ENCODE measurements around the gene FBLN5. TPM values are rescaled to one million over a fixed set of nuclear protein-coding genes. Genes with fewer than 3 reads are reported as not detected.

FBLN5 gene, protein sequence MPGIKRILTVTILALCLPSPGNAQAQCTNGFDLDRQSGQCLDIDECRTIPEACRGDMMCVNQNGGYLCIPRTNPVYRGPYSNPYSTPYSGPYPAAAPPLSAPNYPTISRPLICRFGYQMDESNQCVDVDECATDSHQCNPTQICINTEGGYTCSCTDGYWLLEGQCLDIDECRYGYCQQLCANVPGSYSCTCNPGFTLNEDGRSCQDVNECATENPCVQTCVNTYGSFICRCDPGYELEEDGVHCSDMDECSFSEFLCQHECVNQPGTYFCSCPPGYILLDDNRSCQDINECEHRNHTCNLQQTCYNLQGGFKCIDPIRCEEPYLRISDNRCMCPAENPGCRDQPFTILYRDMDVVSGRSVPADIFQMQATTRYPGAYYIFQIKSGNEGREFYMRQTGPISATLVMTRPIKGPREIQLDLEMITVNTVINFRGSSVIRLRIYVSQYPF
- 4.1 TPM for total RNA-seq

- no peak for DNase-seq
Observed at GRCh38 chr14:91947475-91948184, at the start of gene FBLN5. Gene FBLN5, minus strand, starts transcription at chr14:91947694. Its CDS starts 465 bp downstream, at chr14:91947229.

DNA sequence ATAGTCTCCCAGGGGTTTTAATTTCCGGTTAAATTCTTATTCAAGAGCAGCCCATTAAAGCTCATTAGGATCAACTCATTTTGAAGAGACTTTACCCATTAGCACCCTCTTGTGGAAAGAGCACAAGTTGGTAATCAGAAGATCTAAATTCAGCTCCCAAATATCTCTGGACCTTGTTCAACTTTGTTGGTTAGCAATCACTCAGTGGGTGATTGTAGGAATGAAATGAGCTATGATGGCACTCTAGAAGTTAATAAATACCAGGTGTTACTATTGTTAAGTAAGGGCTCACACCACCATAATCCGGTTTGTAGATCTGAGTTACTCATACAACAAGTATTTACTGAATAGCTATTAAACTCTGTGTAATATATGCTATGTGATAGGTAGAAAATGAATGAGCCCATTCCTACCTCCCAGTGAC lies 49.5 kb upstream of the FBLN5 start:
- no peak for DNase-seq

DNA sequence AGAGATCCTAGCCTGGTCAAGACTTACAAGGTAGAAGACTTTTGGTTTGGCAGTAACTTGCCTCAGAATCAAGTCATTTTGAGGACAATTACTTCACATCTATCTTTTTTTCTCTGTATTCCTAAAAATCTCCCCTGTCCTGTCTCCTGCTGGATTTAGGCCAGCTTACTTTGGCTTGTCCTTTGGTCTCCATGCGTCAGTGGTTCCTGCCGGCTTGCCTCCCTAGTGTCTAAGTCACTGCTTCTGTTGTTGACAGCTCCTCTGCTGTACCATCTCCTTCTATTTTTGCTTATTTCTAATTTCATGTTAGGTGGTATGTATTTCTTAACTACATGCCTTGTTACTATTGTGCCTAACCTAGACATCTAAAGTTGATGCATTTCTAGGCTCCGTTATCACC lies 39.7 kb upstream of the FBLN5 start:
- DNase-seq, result no peak

GRCh38 chr14:91985521-91986255 lies 38.2 kb upstream of the FBLN5 start:
- DNase-seq, result no peak

DNA sequence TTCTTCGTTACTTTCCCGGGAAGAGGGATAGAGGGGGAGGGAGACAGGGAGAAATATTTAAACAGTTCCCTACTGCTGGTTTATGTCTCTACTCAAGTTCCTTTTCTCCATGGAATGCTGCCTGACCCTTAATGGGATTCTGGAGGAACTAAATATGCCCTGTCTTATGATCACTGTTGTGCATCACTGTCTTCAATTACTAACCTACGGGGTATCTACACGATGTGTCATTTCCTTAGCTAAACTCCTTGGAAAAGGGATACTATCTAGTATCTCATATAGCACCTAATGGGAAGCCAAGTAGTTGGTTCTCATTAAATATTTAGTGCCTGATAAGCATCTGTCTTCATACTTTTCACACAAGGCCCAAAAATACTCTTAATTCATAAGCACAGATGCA lies 37.5 kb upstream of the FBLN5 start:
- DNase-seq, result no peak

DNA sequence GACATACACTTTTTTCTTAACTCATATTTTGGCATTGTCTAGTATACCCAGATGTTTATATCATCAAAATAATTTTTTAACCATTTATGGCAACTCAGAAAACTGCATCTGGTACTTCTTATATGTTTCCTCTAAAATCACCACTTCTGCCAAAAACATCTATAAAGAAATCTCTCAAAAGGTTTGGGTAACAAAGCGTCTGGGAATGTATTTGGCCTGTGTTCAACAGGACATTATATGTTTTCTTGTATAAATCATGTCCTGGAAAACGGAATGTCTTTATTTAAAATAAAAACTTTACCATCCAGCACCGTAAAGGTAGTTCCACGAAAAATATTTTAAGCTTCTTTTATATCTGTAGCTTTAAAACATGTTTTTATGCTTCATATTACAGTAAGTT lies 36.1 kb upstream of the FBLN5 start:
- DNase-seq, result no peak

DNA sequence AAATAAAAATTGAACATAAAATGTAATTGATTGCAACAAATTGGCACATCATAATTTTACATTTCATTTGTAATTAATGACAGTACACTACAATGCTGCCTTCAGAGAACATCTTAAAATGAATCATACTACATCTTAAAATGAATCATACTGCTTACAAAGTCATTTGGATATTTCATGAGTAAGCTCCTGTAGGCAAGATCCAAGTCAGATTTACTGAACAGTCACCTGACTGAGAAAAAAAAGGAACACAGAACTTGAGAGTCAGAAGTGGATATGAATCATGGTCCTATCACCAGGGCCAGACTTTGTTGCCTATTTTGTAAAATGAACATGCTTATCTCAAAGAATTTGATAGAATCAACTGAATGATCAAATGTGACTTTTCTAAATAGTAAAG lies 32.7 kb upstream of the FBLN5 start:
- DNase-seq, result no peak

GRCh38 chr14:91977884-91978283 lies 30.4 kb upstream of the FBLN5 start:
- no peak for DNase-seq

GRCh38 chr14:91975763-91976162 lies 28.3 kb upstream of the FBLN5 start:
- DNase-seq, result no peak

- DNase-seq, result no peak
Observed at GRCh38 chr14:91971188-91971778, 23.8 kb upstream of the FBLN5 start.

DNA sequence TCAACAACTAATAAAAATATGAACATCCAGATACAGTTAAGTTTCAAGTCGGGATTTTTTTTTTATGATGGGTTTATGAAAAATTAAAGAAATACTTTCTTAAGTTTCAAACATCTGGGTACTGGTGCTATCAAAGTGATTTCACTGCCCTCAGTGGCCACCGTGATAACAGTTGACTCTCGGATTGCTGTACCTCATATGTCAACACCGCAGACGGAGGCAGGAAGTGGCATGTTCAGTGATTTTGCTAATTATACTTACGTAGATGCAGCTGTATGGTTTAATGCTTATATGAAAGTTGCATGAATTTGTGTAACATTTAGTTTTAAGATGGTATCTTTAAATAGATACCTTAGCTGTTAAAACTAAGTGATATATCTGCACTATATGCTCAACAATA lies 20.8 kb upstream of the FBLN5 start:
- DNase-seq, result no peak

DNA sequence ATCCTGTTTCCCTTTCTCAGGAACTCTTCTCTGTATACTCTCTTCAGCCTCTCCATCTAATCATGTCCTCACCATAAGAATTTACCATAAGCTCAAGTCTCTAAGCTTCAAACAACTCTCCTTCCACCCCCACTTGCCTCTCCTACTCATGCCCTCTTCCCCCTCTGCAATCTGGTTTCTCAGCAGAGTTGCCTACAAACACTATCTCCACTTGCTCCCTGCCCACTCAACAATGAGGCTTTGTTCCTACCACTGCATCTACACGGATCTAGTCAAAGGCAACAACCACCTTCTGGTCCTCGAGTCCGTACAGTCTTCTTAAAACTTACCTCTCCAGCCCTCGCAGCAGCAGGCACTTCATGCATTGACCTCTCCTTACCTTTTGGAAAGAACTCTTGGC lies 17.2 kb upstream of the FBLN5 start:
- DNase-seq, result no peak

GRCh38 chr14:91964011-91964410 lies 16.5 kb upstream of the FBLN5 start:
- DNase-seq, result no peak

- no peak for DNase-seq
Observed at GRCh38 chr14:91963465-91963864, 16.0 kb upstream of the FBLN5 start.

DNA sequence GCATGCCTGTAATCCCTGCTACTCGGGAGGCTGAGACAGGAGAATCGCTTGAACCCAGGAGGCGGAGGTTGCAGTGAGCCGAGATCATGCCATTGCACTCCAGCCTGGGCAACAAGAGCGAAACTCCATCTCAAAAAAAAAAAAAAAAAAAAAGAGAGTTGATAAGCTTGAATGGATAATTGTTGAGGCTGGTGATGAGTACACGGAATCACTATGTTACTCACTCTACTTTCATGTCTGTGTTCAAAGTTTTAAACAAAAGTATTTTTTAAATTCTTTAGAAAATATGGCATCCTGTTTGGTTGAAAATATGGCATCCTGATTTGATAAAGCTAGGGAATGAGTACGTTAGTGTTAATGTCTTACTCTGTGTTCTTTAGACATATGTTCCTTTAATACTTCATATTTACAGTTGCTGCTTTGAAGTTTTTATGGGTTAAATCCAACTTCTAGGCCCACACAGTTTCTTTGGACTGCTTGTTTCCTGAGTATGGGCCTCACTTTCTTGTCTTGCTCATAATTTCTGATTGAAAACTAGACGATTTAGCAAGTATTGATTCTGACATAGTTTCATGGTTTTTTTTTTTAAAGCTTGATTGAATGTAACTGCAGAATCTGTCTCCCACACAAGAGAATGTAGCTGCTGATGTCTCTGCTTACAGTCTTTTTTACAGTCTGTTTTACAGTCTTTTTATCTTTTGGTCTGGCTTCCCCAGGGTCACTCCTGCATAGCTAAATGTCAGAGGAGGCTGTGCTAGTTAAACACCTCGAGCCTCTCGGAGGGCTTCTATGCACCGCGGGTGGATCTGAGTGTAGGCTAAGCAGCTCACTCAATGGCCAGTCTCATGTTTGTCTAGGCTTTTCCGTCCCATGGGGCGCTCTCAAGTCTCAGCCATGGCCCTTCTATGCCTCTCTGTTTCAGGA lies 14.1 kb upstream of the FBLN5 start:
- no peak for DNase-seq

GRCh38 chr14:91957876-91958313 lies 10.4 kb upstream of the FBLN5 start:
- no peak for DNase-seq

- DNase-seq, result no peak
Observed at GRCh38 chr14:91956616-91957015, 9.1 kb upstream of the FBLN5 start.

- no peak for DNase-seq
Observed at GRCh38 chr14:91955168-91955567, 7.7 kb upstream of the FBLN5 start.

DNA sequence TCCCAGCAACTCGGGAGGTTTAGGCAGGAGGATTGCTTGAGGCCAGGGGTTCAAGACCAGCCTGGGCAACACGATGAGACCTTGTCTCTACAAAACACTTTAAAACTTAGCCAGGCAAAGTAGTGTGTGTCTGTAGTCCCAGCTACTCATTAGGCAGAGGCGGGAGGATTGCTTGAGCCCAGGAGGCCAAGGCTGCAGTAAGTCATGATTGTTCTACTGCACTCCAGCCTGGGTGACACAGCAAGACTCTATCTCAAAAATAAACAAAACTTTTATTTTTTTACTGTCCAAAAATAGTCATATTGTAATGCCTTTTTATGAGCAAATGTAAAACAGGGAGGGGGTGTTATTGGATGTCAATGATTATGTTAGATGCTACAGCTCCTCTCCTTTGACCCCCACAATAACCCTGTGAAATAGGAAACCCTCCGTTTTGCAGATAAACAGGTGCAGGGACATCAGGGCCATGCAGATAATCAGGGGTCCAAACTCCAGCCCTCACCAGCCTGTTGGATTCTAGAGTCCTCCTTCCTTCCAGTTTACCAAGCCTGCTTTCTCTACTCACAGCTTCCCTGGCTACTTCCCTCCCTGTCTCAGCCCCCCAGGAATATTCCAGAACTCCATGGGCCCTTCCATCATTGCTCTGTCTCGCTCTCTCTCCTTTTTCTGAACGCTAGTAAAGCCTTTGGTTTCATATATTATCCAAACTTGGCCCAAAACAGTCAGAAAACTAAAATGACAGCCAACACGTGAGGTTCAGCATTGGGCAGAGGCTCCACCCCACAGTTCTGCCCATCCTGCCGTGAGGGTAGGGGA lies 5.9 kb upstream of the FBLN5 start:
- DNase-seq, result no peak
